K562 (cell line): ENCODE measurements around the gene AK5. TPM values are rescaled to one million over a fixed set of nuclear protein-coding genes. Genes with fewer than 3 reads are reported as not detected.

Source experiments
- ATAC-seq: fragments of 200-7000 bp; cut with Tn5 transposase; 3 replicates; pipeline ENCODE4 v1.9.1; 2020; ENCODE audit warnings: moderate library complexity
- BruUV-seq: library from RNA; stranded (reverse); fragments of 400-500 nt; replicated peaks from 2 replicates; lab custom pipeline; 2021; lab: Mats Ljungman, UMichigan
- CTCF ChIA-PET: fragments of 300-600 bp; formaldehyde crosslinking; extraction: SDS; loops from one replicate; lab custom pipeline; 2021; ENCODE audit warnings: low intra/inter-chr PET ratio; lab: Yijun Ruan, JAX
- POLR2A ChIA-PET: fragments of 300-600, 350-650 bp; sonication (Branson Sonifier 250); formaldehyde crosslinking; extraction: SDS; loops from one replicate; lab custom pipeline; 2021; ENCODE audit warnings: antibody characterized with exemption, inconsistent platforms; lab: Yijun Ruan, JAX
- DNase-seq, 4 experiments: peaks; one replicate each; pipeline versions ENCODE4 v3.0.0 to v3.0.0-alpha.2; 2011 to 2018; ENCODE audit warnings: low spot score in 3 of 4, mixed read lengths in 3 of 4; ENCODE audit errors: extremely low read depth in 1 of 4
- FAIRE-seq: peaks from 2 replicates; lab custom pipeline; 2011; peaks lifted over from hg19 to GRCh38; lab: Jason Lieb, UNC
- H2AFZ ChIP-seq: 2 replicates; pipeline ENCODE4 v1.6.0; 2011; ENCODE audit warnings: low read depth, low read length, control low read depth, inconsistent platforms
- H3K27ac ChIP-seq: fragments of 200-600 bp; 3 replicates; pipeline ENCODE4 v1.8.0; 2011; ENCODE audit warnings: low read depth, mild to moderate bottlenecking, control low read depth, inconsistent platforms, low read length, moderate library complexity, mixed read lengths; ENCODE audit errors: extremely low read depth
- H3K27me3 ChIP-seq, 2 experiments: fragments of 300-600 bp in 1 of 2; 2 replicates in 1 of 2; 3 replicates in 1 of 2; pipeline versions ENCODE4 v1.6.0 to v1.8.0; 2011; ENCODE audit warnings: inconsistent platforms in 2 of 2, low read length in 2 of 2, mild to moderate bottlenecking in 1 of 2, mixed read lengths in 1 of 2, moderate library complexity in 1 of 2; ENCODE audit not compliant: control insufficient read depth in 2 of 2, insufficient read depth in 2 of 2
- H3K36me3 ChIP-seq: fragments of 300-600 bp; 3 replicates; pipeline ENCODE4 v1.8.0; 2011; ENCODE audit warnings: mild to moderate bottlenecking, low read length, inconsistent platforms; ENCODE audit not compliant: control insufficient read depth, insufficient read depth
- H3K4me1 ChIP-seq, 2 experiments: fragments of 200-600 bp in 1 of 2; replicated peaks in 1 of 2; 2 replicates in 1 of 2; 3 replicates in 1 of 2; pipeline versions ENCODE4 v1.5.1 to v1.8.0; 2011; ENCODE audit warnings: inconsistent platforms in 2 of 2, low read length in 2 of 2, mild to moderate bottlenecking in 1 of 2, mixed read lengths in 1 of 2, moderate library complexity in 1 of 2; ENCODE audit not compliant: control insufficient read depth in 2 of 2, insufficient read depth in 2 of 2
- H3K4me2 ChIP-seq: 2 replicates; pipeline ENCODE4 v1.6.1; 2011; ENCODE audit warnings: low read length, control low read depth, inconsistent platforms, mixed read lengths; ENCODE audit not compliant: insufficient read depth
- H3K4me3 ChIP-seq: fragments of 200-600 bp; sonication (generic), shearing (Covaris generic); 2 replicates; pipeline ENCODE4 v1.5.1; 2016; ENCODE audit warnings: control low read depth, inconsistent platforms
- H3K79me2 ChIP-seq: fragments of 200-600 bp; 3 replicates; pipeline ENCODE4 v1.8.0; 2011; ENCODE audit warnings: low read length, inconsistent platforms; ENCODE audit not compliant: control insufficient read depth, insufficient read depth
- H3K9ac ChIP-seq, 2 experiments: 2 replicates each; pipeline versions ENCODE4 v1.6.0 to v1.6.1; 2011; ENCODE audit warnings: low read depth in 2 of 2, low read length in 2 of 2, control low read depth in 1 of 2, inconsistent platforms in 1 of 2, mild to moderate bottlenecking in 1 of 2, mixed read lengths in 1 of 2; ENCODE audit not compliant: insufficient read depth in 1 of 2
- H3K9me1 ChIP-seq: one replicate; pipeline ENCODE4 v1.6.0; 2011; ENCODE audit warnings: inconsistent platforms, mild to moderate bottlenecking, low read length, moderate library complexity; ENCODE audit not compliant: control insufficient read depth, insufficient read depth
- H3K9me3 ChIP-seq: replicated peaks from 2 replicates; pipeline ENCODE4 v1.5.1; 2011; ENCODE audit warnings: low read depth, low read length, inconsistent platforms; ENCODE audit not compliant: control insufficient read depth, insufficient read depth
- H4K20me1 ChIP-seq: replicated peaks from 2 replicates; pipeline ENCODE4 v1.6.1; 2011; ENCODE audit warnings: low read length, inconsistent platforms, mixed read lengths; ENCODE audit not compliant: control insufficient read depth, insufficient read depth
- ARID3A ChIP-seq: IDR thresholded peaks from 2 replicates; pipeline ENCODE4 v1.6.1; 2012; ENCODE audit warnings: low read depth, low read length, improper control_type of control experiment, borderline replicate concordance
- FOS ChIP-seq: IDR thresholded peaks from 3 replicates; pipeline ENCODE4 v1.6.1; 2011; ENCODE audit not compliant: insufficient read length; ENCODE audit errors: extremely low read depth
- NRF1 ChIP-seq, 2 experiments: fragments of 450-650 bp; IDR thresholded peaks in 1 of 2; conservative IDR thresholded peaks in 1 of 2; 2 replicates each; pipeline ENCODE4 v1.6.1; 2014; ENCODE audit warnings: mild to moderate bottlenecking in 2 of 2
- WGBS: fragments of 100-300 bp; shearing (Covaris generic); methylation state at CpG from one replicate; pipeline ENCODE4 v1.1.6; 2016; ENCODE audit warnings: low coverage, mixed read lengths; ENCODE audit not compliant: insufficient coverage; ENCODE audit errors: missing lambda C conversion rate; 5-methylcytosine and 5-hydroxymethylcytosine counted together
- in situ Hi-C: fragments of 300-500 bp; cut with MboI; formaldehyde crosslinking; loops from 4 replicates; pipeline ENCODE4 v1.15.0; 2018; ENCODE audit warnings: inconsistent platforms, mixed read lengths
- intact Hi-C: fragments of 100-400 bp; cut with micrococcal nuclease; formaldehyde crosslinking; loops from 2 replicates; pipeline ENCODE4 v1.14.2; 2022
- polyA plus RNA-seq, 8 experiments: library from polyadenylated mRNA; depleted of rRNA in 4 of 8; stranded (reverse) in 5 of 8; unstranded in 3 of 8; fragments of >200 nt; fragmentation: Nextera tagmentation in 2 of 8; fragmentation: Illumina TruSeq in 1 of 8; extraction: Ambion mirVana in 2 of 8; extraction: Trizol in 1 of 8; gene quantifications; 2 replicates each; pipeline versions ENCODE4 v1.2.1 to v1.2.3, GENCODE V29; 2011 to 2014; ENCODE audit warnings: inconsistent platforms in 1 of 8, missing spikeins in 1 of 8
- total RNA-seq, 7 experiments: library from RNA; depleted of rRNA in 6 of 7; stranded (reverse); fragments of >200 nt in 6 of 7; fragmentation: Illumina TruSeq in 2 of 7; extraction: Trizol in 2 of 7; gene quantifications; 2 replicates each; pipeline versions ENCODE4 v1.2.1 to v1.2.3, GENCODE V29; 2011 to 2021; ENCODE audit warnings: low replicate concordance in 1 of 7
- TF ChIP-seq, protein P1 (sequence below): sonication (generic); formaldehyde crosslinking; IDR thresholded peaks from 2 replicates; pipeline ENCODE4 v1.5.0; 2020; ENCODE audit warnings: missing genetic modification reagents
- TF ChIP-seq, protein P2 (sequence below): sonication (generic); formaldehyde crosslinking; IDR thresholded peaks from 2 replicates; pipeline ENCODE4 v1.8.1; 2022; ENCODE audit warnings: missing genetic modification reagents

Gene AK5
- total and polyA plus RNA-seq, 9 of the 15 experiments (the other 6 are each of a cell fraction or from before 2014, with no cell fraction given): 0.06 TPM; not detected in 8

- intact Hi-C loops: no loop called here
- DNase-seq (no peak), ATAC-seq (no peak), FAIRE-seq (no peak)
- in situ Hi-C loops: no loop called here
- Histone ChIP-seq H3K79me2 (no peaks in the 10 kb centered on the region), H3K36me3 (no peaks in the 10 kb centered on the region), H2AFZ (no peak overlapping the region), H3K4me3 (no peak overlapping the region), H3K9me3 (no peaks in the 10 kb centered on the region), H3K4me1 (no peaks in the 10 kb centered on the region), H3K9ac (no peak overlapping the region), H3K9me1 (no peaks in the 10 kb centered on the region), H4K20me1 (no peaks in the 10 kb centered on the region), H3K27me3 (peaks cover 3 to 10% of the 10 kb centered on the region in 2 experiments; a peak in 3 of 5 replicates), H3K27ac (no peak overlapping the region), H3K4me2 (no peak overlapping the region)
- 0% methylated on average over 5 of the region's 5 CpGs for WGBS
- TF ChIP-seq, protein P1, sequence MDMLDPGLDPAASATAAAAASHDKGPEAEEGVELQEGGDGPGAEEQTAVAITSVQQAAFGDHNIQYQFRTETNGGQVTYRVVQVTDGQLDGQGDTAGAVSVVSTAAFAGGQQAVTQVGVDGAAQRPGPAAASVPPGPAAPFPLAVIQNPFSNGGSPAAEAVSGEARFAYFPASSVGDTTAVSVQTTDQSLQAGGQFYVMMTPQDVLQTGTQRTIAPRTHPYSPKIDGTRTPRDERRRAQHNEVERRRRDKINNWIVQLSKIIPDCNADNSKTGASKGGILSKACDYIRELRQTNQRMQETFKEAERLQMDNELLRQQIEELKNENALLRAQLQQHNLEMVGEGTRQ: no peak
- TF ChIP-seq NRF1 (conservative IDR thresholded peaks at IDR 0.05 in 1 of 2, IDR thresholded peaks at IDR 0.05 in 1 of 2): no peak
- TF ChIP-seq, protein P2, sequence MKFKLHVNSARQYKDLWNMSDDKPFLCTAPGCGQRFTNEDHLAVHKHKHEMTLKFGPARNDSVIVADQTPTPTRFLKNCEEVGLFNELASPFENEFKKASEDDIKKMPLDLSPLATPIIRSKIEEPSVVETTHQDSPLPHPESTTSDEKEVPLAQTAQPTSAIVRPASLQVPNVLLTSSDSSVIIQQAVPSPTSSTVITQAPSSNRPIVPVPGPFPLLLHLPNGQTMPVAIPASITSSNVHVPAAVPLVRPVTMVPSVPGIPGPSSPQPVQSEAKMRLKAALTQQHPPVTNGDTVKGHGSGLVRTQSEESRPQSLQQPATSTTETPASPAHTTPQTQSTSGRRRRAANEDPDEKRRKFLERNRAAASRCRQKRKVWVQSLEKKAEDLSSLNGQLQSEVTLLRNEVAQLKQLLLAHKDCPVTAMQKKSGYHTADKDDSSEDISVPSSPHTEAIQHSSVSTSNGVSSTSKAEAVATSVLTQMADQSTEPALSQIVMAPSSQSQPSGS: no peak
- no peak for TF ChIP-seq FOS
- no peak for TF ChIP-seq ARID3A
- BruUV-seq: no TSS peak
- ChIA-PET POLR2A (interaction anchor here (0.5 kb wide), 1 partner anchor 734 kb away, joined by 3 read pairs; no protein-coding TSS in a partner anchor), CTCF (no interaction called here)
These were observed 187.3 kb downstream of the AK5 start for GRCh38 chr1:77468949-77469710.
